K562 (cell line): ENCODE data around the gene CAPN13. TPM values are rescaled to one million over a fixed set of nuclear protein-coding genes. Genes with fewer than 3 reads are reported as not detected.

ENCODE experiments used
- ATAC-seq: fragments of 200-7000 bp; cut with Tn5 transposase; 3 replicates; pipeline ENCODE4 v1.9.1; 2020; ENCODE audit warnings: moderate library complexity
- BruUV-seq: library from RNA; stranded (reverse); fragments of 400-500 nt; replicated peaks from 2 replicates; lab custom pipeline; 2021; lab: Mats Ljungman, UMichigan
- CTCF ChIA-PET: fragments of 300-600 bp; formaldehyde crosslinking; extraction: SDS; loops from one replicate; lab custom pipeline; 2021; ENCODE audit warnings: low intra/inter-chr PET ratio; lab: Yijun Ruan, JAX
- POLR2A ChIA-PET: fragments of 300-600, 350-650 bp; sonication (Branson Sonifier 250); formaldehyde crosslinking; extraction: SDS; loops from one replicate; lab custom pipeline; 2021; ENCODE audit warnings: antibody characterized with exemption, inconsistent platforms; lab: Yijun Ruan, JAX
- DNase-seq, 4 experiments: peaks; one replicate each; pipeline versions ENCODE4 v3.0.0 to v3.0.0-alpha.2; 2011 to 2018; ENCODE audit warnings: low spot score in 3 of 4, mixed read lengths in 3 of 4; ENCODE audit errors: extremely low read depth in 1 of 4
- FAIRE-seq: peaks from 2 replicates; lab custom pipeline; 2011; peaks lifted over from hg19 to GRCh38; lab: Jason Lieb, UNC
- H2AFZ ChIP-seq: 2 replicates; pipeline ENCODE4 v1.6.0; 2011; ENCODE audit warnings: low read depth, low read length, control low read depth, inconsistent platforms
- H3K27ac ChIP-seq: fragments of 200-600 bp; 3 replicates; pipeline ENCODE4 v1.8.0; 2011; ENCODE audit warnings: low read depth, mild to moderate bottlenecking, control low read depth, inconsistent platforms, low read length, moderate library complexity, mixed read lengths; ENCODE audit errors: extremely low read depth
- H3K27me3 ChIP-seq, 2 experiments: fragments of 300-600 bp in 1 of 2; 2 replicates in 1 of 2; 3 replicates in 1 of 2; pipeline versions ENCODE4 v1.6.0 to v1.8.0; 2011; ENCODE audit warnings: inconsistent platforms in 2 of 2, low read length in 2 of 2, mild to moderate bottlenecking in 1 of 2, mixed read lengths in 1 of 2, moderate library complexity in 1 of 2; ENCODE audit not compliant: control insufficient read depth in 2 of 2, insufficient read depth in 2 of 2
- H3K36me3 ChIP-seq: fragments of 300-600 bp; 3 replicates; pipeline ENCODE4 v1.8.0; 2011; ENCODE audit warnings: mild to moderate bottlenecking, low read length, inconsistent platforms; ENCODE audit not compliant: control insufficient read depth, insufficient read depth
- H3K4me1 ChIP-seq, 2 experiments: fragments of 200-600 bp in 1 of 2; replicated peaks in 1 of 2; 2 replicates in 1 of 2; 3 replicates in 1 of 2; pipeline versions ENCODE4 v1.5.1 to v1.8.0; 2011; ENCODE audit warnings: inconsistent platforms in 2 of 2, low read length in 2 of 2, mild to moderate bottlenecking in 1 of 2, mixed read lengths in 1 of 2, moderate library complexity in 1 of 2; ENCODE audit not compliant: control insufficient read depth in 2 of 2, insufficient read depth in 2 of 2
- H3K4me2 ChIP-seq: 2 replicates; pipeline ENCODE4 v1.6.1; 2011; ENCODE audit warnings: low read length, control low read depth, inconsistent platforms, mixed read lengths; ENCODE audit not compliant: insufficient read depth
- H3K4me3 ChIP-seq: fragments of 200-600 bp; sonication (generic), shearing (Covaris generic); 2 replicates; pipeline ENCODE4 v1.5.1; 2016; ENCODE audit warnings: control low read depth, inconsistent platforms
- H3K79me2 ChIP-seq: fragments of 200-600 bp; 3 replicates; pipeline ENCODE4 v1.8.0; 2011; ENCODE audit warnings: low read length, inconsistent platforms; ENCODE audit not compliant: control insufficient read depth, insufficient read depth
- H3K9ac ChIP-seq, 2 experiments: 2 replicates each; pipeline versions ENCODE4 v1.6.0 to v1.6.1; 2011; ENCODE audit warnings: low read depth in 2 of 2, low read length in 2 of 2, control low read depth in 1 of 2, inconsistent platforms in 1 of 2, mild to moderate bottlenecking in 1 of 2, mixed read lengths in 1 of 2; ENCODE audit not compliant: insufficient read depth in 1 of 2
- H3K9me1 ChIP-seq: one replicate; pipeline ENCODE4 v1.6.0; 2011; ENCODE audit warnings: inconsistent platforms, mild to moderate bottlenecking, low read length, moderate library complexity; ENCODE audit not compliant: control insufficient read depth, insufficient read depth
- H3K9me3 ChIP-seq: replicated peaks from 2 replicates; pipeline ENCODE4 v1.5.1; 2011; ENCODE audit warnings: low read depth, low read length, inconsistent platforms; ENCODE audit not compliant: control insufficient read depth, insufficient read depth
- H4K20me1 ChIP-seq: replicated peaks from 2 replicates; pipeline ENCODE4 v1.6.1; 2011; ENCODE audit warnings: low read length, inconsistent platforms, mixed read lengths; ENCODE audit not compliant: control insufficient read depth, insufficient read depth
- BRF1 ChIP-seq: IDR thresholded peaks from 3 replicates; pipeline ENCODE4 v1.6.1; 2011; ENCODE audit warnings: borderline replicate concordance, mild to moderate bottlenecking; ENCODE audit not compliant: insufficient read length; ENCODE audit errors: extremely low read depth
- EZH2 ChIP-seq: IDR thresholded peaks from 2 replicates; pipeline ENCODE4 v1.6.1; 2012; ENCODE audit warnings: low read depth, mild to moderate bottlenecking, inconsistent platforms, low read length, borderline replicate concordance
- HSF4 ChIP-seq: fragments of 250-450 bp; sonication (Bioruptor Pico); IDR thresholded peaks from 2 replicates; pipeline ENCODE4 v2.1.2; 2022; ENCODE audit warnings: mild to moderate bottlenecking, moderate library complexity, borderline replicate concordance
- NFYB ChIP-seq: IDR thresholded peaks from 2 replicates; pipeline ENCODE4 v1.6.1; 2011; ENCODE audit warnings: mild to moderate bottlenecking, moderate library complexity; ENCODE audit not compliant: insufficient read length; ENCODE audit errors: extremely low read depth
- NR2C2 ChIP-seq, 2 experiments: fragments of 200-800 bp in 1 of 2; sonication (Bioruptor generic) in 1 of 2; sonication (generic) in 1 of 2; formaldehyde crosslinking in 1 of 2; IDR thresholded peaks; 2 replicates each; pipeline versions ENCODE4 v1.6.1 to v1.8.0; 2016 to 2022; ENCODE audit warnings: mild to moderate bottlenecking in 1 of 2, missing compliant biosample characterization in 1 of 2, missing genetic modification characterization in 1 of 2, missing genetic modification reagents in 1 of 2
- PHB ChIP-seq: fragments of 250-450 bp; sonication (Bioruptor Pico); IDR thresholded peaks from 2 replicates; pipeline ENCODE4 v1.5.0; 2021
- POLR3A ChIP-seq: IDR thresholded peaks from 2 replicates; pipeline ENCODE4 v1.6.1; 2011; ENCODE audit warnings: borderline replicate concordance, mild to moderate bottlenecking, moderate library complexity; ENCODE audit not compliant: insufficient read length, insufficient read depth; ENCODE audit errors: extremely low read depth
- SIN3B ChIP-seq: fragments of 450-650 bp; IDR thresholded peaks from 2 replicates; pipeline ENCODE4 v1.6.1; 2017; ENCODE audit warnings: low read depth, mild to moderate bottlenecking, moderate library complexity
- SMAD3 ChIP-seq: fragments of 450-650 bp; formaldehyde crosslinking; conservative IDR thresholded peaks from 2 replicates; pipeline ENCODE4 v1.4.0; 2020; ENCODE audit warnings: mild to moderate bottlenecking
- TCF7 ChIP-seq: sonication (generic); IDR thresholded peaks from 2 replicates; pipeline ENCODE4 v1.6.1; 2016; ENCODE audit warnings: antibody characterized with exemption, borderline replicate concordance
- TEAD1 ChIP-seq, 2 experiments: fragments of 450-650 bp in 1 of 2; sonication (generic) in 1 of 2; formaldehyde crosslinking; IDR thresholded peaks; 2 replicates each; pipeline versions ENCODE4 v1.4.0 to v1.8.0; 2020 to 2022; ENCODE audit warnings: mild to moderate bottlenecking in 2 of 2, missing genetic modification reagents in 1 of 2
- TGIF2 ChIP-seq: sonication (generic); formaldehyde crosslinking; IDR thresholded peaks from 2 replicates; pipeline ENCODE4 v1.8.1; 2022; ENCODE audit warnings: mild to moderate bottlenecking, missing genetic modification reagents, moderate library complexity
- ZNF561 ChIP-seq: fragments of 450-650 bp; formaldehyde crosslinking; conservative IDR thresholded peaks from 2 replicates; pipeline ENCODE4 v1.4.0; 2020; ENCODE audit warnings: mild to moderate bottlenecking, moderate library complexity
- ZNF584 ChIP-seq: fragments of 200-800 bp; sonication (Bioruptor generic); IDR thresholded peaks from 2 replicates; pipeline ENCODE4 v1.6.1; 2016; ENCODE audit warnings: low read depth, mild to moderate bottlenecking, missing genetic modification characterization, missing compliant biosample characterization
- ZNF766 ChIP-seq: fragments of 200-800 bp; sonication (Bioruptor generic); conservative IDR thresholded peaks from 2 replicates; pipeline ENCODE4 v1.6.1; 2016; ENCODE audit warnings: missing genetic modification characterization, missing compliant biosample characterization
- WGBS: fragments of 100-300 bp; shearing (Covaris generic); methylation state at CpG from one replicate; pipeline ENCODE4 v1.1.6; 2016; ENCODE audit warnings: low coverage, mixed read lengths; ENCODE audit not compliant: insufficient coverage; ENCODE audit errors: missing lambda C conversion rate; 5-methylcytosine and 5-hydroxymethylcytosine counted together
- in situ Hi-C: fragments of 300-500 bp; cut with MboI; formaldehyde crosslinking; loops from 4 replicates; pipeline ENCODE4 v1.15.0; 2018; ENCODE audit warnings: inconsistent platforms, mixed read lengths
- intact Hi-C: fragments of 100-400 bp; cut with micrococcal nuclease; formaldehyde crosslinking; loops from 2 replicates; pipeline ENCODE4 v1.14.2; 2022
- polyA plus RNA-seq, 8 experiments: library from polyadenylated mRNA; depleted of rRNA in 4 of 8; stranded (reverse) in 5 of 8; unstranded in 3 of 8; fragments of >200 nt; fragmentation: Nextera tagmentation in 2 of 8; fragmentation: Illumina TruSeq in 1 of 8; extraction: Ambion mirVana in 2 of 8; extraction: Trizol in 1 of 8; gene quantifications; 2 replicates each; pipeline versions ENCODE4 v1.2.1 to v1.2.3, GENCODE V29; 2011 to 2014; ENCODE audit warnings: inconsistent platforms in 1 of 8, missing spikeins in 1 of 8
- total RNA-seq, 7 experiments: library from RNA; depleted of rRNA in 6 of 7; stranded (reverse); fragments of >200 nt in 6 of 7; fragmentation: Illumina TruSeq in 2 of 7; extraction: Trizol in 2 of 7; gene quantifications; 2 replicates each; pipeline versions ENCODE4 v1.2.1 to v1.2.3, GENCODE V29; 2011 to 2021; ENCODE audit warnings: low replicate concordance in 1 of 7
- TF ChIP-seq, protein P1 (sequence below): sonication (generic); formaldehyde crosslinking; IDR thresholded peaks from 2 replicates; pipeline ENCODE4 v1.5.0; 2020; ENCODE audit warnings: missing genetic modification reagents

CAPN13 gene
- total and polyA plus RNA-seq, 9 of the 15 experiments (the other 6 are each of a cell fraction or from before 2014, with no cell fraction given) = not detected

DNA sequence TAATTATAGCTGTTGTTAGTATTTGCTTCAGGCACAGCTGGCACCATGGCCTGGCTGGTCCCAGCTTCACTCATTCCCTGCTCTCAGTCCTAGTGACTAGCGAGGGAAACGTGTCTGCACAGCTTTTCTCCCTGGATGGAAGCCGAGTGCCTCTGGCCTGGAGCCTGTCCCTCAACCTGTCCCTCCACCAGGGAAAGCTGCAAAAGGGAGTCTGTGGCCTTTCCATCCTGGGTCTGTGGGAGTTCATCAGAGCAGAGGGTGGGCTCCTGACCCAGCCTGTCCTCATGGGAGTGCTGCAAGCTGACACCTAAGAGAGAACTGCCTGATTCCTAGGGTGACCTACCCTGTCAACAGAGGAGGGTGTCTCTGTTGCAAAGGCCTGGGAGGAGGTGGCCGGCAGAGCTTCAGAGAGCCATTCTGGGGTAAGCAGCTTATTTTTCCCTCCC is 118.3 kb downstream of the CAPN13 start:
- no peaks in the 10 kb centered on the region for H3K9me1 ChIP-seq
- no peaks in the 10 kb centered on the region for H3K79me2 ChIP-seq
- FAIRE-seq (no peak), ATAC-seq (no peak), DNase-seq (no peak)
- H3K4me3 ChIP-seq = no peak overlapping the region
- H3K4me2 ChIP-seq = no peak overlapping the region
- H2AFZ ChIP-seq = no peak overlapping the region
- ChIA-PET CTCF (no interaction called here), POLR2A (interaction anchor here (1.1 kb wide), 1 partner anchor 455 kb away, joined by 3 read pairs; no protein-coding TSS in a partner anchor)
- intact Hi-C loops (loop anchor here (5.0 kb wide), 1 partner anchor 482 kb away; no protein-coding TSS in a partner anchor), in situ Hi-C loops (no loop called here)
- H3K4me1 ChIP-seq = no peaks in the 10 kb centered on the region
- no peak overlapping the region for H3K9ac ChIP-seq
- BruUV-seq = no TSS peak
- no peaks in the 10 kb centered on the region for H3K9me3 ChIP-seq
- no peaks in the 10 kb centered on the region for H4K20me1 ChIP-seq
- no peak overlapping the region for H3K27ac ChIP-seq
- H3K27me3 ChIP-seq = peaks cover 5 to 72% of the 10 kb centered on the region in 2 experiments; a peak in 4 of 5 replicates
- WGBS = 0% methylated on average over 4 of the region's 4 CpGs
- no peaks in the 10 kb centered on the region for H3K36me3 ChIP-seq
- TF ChIP-seq SMAD3 (CRISPR knock-in tag) (no peak), PHB (CRISPR knock-in tag) (no peak), BRF1 (no peak), SIN3B (no peak), HSF4 (no peak), TGIF2 (CRISPR knock-in tag) (no peak)

DNA sequence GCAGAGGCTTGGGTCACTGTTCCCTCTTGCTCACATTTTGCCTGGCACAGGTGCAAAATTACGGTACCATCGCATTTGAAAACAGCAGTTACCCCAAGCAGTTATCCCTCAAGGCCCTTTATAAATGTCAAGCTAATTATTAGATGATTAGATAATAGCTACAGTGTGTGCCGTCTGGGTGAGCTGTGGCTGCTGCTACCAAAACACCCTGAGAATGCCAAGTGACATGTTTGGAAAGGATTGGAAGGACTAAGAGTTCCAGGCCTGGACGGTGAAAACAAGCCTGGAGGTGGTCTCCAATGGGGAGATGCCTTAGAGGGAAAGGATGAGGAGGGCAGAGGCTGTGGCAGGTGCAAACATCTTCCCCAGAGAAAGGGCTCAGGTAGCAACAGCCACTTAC is 120.6 kb downstream of the CAPN13 start:
- ATAC-seq = no peak
- TF ChIP-seq TEAD1 (CRISPR knock-in tag; IDR thresholded peaks at IDR 0.05) = no peak
- TF ChIP-seq, protein P1, sequence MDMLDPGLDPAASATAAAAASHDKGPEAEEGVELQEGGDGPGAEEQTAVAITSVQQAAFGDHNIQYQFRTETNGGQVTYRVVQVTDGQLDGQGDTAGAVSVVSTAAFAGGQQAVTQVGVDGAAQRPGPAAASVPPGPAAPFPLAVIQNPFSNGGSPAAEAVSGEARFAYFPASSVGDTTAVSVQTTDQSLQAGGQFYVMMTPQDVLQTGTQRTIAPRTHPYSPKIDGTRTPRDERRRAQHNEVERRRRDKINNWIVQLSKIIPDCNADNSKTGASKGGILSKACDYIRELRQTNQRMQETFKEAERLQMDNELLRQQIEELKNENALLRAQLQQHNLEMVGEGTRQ (CRISPR knock-in tag) = no peak
- TF ChIP-seq TCF7 = no peak
- TF ChIP-seq ZNF766 = no peak
- TF ChIP-seq NR2C2 (CRISPR knock-in tag; IDR thresholded peaks at IDR 0.05) = no peak
- TF ChIP-seq NR2C2 (tag; IDR thresholded peaks at IDR 0.05) = no peak
- TF ChIP-seq ZNF561 (CRISPR knock-in tag) = no peak
- no peak for TF ChIP-seq ZNF584 (CRISPR knock-in tag)
- no peak for TF ChIP-seq NFYB
- TF ChIP-seq EZH2 = no peak
- no peak for TF ChIP-seq POLR3A

More for the DNA sequence above, 120.6 kb downstream of the CAPN13 start:
- Histone ChIP-seq H3K36me3 (no peaks in the 10 kb centered on the region), H3K9me1 (no peaks in the 10 kb centered on the region), H3K4me2 (no peak overlapping the region), H3K4me1 (no peaks in the 10 kb centered on the region), H3K4me3 (no peak overlapping the region), H3K9me3 (no peaks in the 10 kb centered on the region), H3K9ac (no peak overlapping the region), H2AFZ (no peak overlapping the region), H4K20me1 (no peaks in the 10 kb centered on the region), H3K27ac (no peak overlapping the region), H3K27me3 (peaks cover 11 to 69% of the 10 kb centered on the region in 2 experiments; a peak in 4 of 5 replicates), H3K79me2 (no peaks in the 10 kb centered on the region)
- POLR2A ChIA-PET = interaction anchor here (0.6 to 1.3 kb wide), 8 partner anchors 9 to 488 kb away, joined by 3 to 5 read pairs (median 3); partner anchors contain the start of gene LBH
- DNase-seq = no peak
- BruUV-seq = no TSS peak
- intact Hi-C loops = loop anchor here (5.0 kb wide), 1 partner anchor 479 kb away; no protein-coding TSS in a partner anchor
- CTCF ChIA-PET = no interaction called here
- 0% methylated on average over 4 of the region's 4 CpGs for WGBS
- FAIRE-seq = no peak
- in situ Hi-C loops = no loop called here
